A549 treated with DMSO at 1 μM for 4 hours (cell line): ENCODE results near the gene RALGDS. TPM values are rescaled to one million over a fixed set of nuclear protein-coding genes. Genes with fewer than 3 reads are reported as not detected.

Experiments
- total RNA-seq: library from RNA; stranded (reverse); fragments of 200-300 nt; extraction: Qiagen RNA extraction; gene quantifications from 5 replicates; pipeline ENCODE4 v1.2.3, GENCODE V29; 2022; ENCODE audit warnings: low read depth

The RALGDS gene
- total RNA-seq: 24.4 to 27.8 TPM (median 25.1 TPM) in 5 replicates

GRCh38 chr9:133121198-133121914 lies at the start of gene RALGDS:
Gene RALGDS, minus strand, starts transcription at chr9:133121240. Its CDS starts 86 bp downstream, at chr9:133121154.

GRCh38 chr9:133163504-133164172 lies 42.6 kb upstream of the RALGDS start, which contains the start of gene GBGT1:
Gene GBGT1, minus strand, starts transcription at chr9:133163914. Its CDS starts 1,502 bp downstream, at chr9:133162412.

DNA sequence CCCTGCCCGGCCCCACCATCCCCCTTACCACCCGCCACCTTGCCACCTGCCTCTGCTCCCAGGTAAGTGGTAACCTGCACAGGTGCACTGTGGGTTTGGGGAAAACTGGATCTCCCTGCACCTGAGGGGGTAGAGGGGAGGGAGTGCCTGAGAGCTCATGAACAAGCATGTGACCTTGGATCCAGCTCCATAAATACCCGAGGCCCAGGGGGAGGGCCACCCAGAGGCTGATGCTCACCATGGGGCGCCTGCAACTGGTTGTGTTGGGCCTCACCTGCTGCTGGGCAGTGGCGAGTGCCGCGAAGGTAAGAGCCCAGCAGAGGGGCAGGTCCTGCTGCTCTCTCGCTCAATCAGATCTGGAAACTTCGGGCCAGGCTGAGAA lies 59.3 kb downstream of the RALGDS start, which contains the start of gene CEL:
CEL (plus strand) TSS at position 218 of the 382 bp plus-strand sequence; CDS start at position 240, 22 bp downstream.

Other genes with a start within 250 kb of the RALGDS start
- 0.74 to 1.5 TPM (median 0.89 TPM) in 5 replicates for gene AK8, start 243.0 kb downstream of the RALGDS start, total RNA-seq
- 3.8 to 5.2 TPM (median 4.7 TPM) in 5 replicates for gene SPACA9, start 242.3 kb downstream of the RALGDS start, total RNA-seq
- 16.2 to 19.7 TPM (median 17.9 TPM) in 5 replicates for gene TSC1, start 176.6 kb downstream of the RALGDS start, total RNA-seq
- 0.06 to 0.15 TPM (median 0.06 TPM) in 3 of 5 replicates, not detected in the others for gene GFI1B, start 142.5 kb downstream of the RALGDS start, total RNA-seq
- gene GTF3C5, start 90.2 kb downstream of the RALGDS start, total RNA-seq: 63.7 to 72.7 TPM (median 68.3 TPM) in 5 replicates
- 0.38 to 1.0 TPM (median 0.65 TPM) in 5 replicates for gene CEL, start 59.3 kb downstream of the RALGDS start, total RNA-seq
- gene GBGT1, start 42.7 kb upstream of the RALGDS start, total RNA-seq: 1.7 to 3.4 TPM (median 2.4 TPM) in 5 replicates
- not detected in 5 replicates for gene OBP2B, start 88.0 kb upstream of the RALGDS start, total RNA-seq
- gene ABO, start 154.0 kb upstream of the RALGDS start, total RNA-seq: not detected in 5 replicates
- gene SURF6, start 214.9 kb upstream of the RALGDS start, total RNA-seq: 21.9 to 29.2 TPM (median 25.7 TPM) in 5 replicates
- 25.4 to 31.8 TPM (median 30.0 TPM) in 5 replicates for gene MED22, start 226.9 kb upstream of the RALGDS start, total RNA-seq
- gene RPL7A, start 227.0 kb upstream of the RALGDS start, total RNA-seq: 3,238 to 3,462 TPM (median 3,433 TPM) in 5 replicates
- gene SURF1, start 235.2 kb upstream of the RALGDS start, total RNA-seq: 40.7 to 46.1 TPM (median 43.4 TPM) in 5 replicates
- gene SURF2, start 235.3 kb upstream of the RALGDS start, total RNA-seq: 41.1 to 54.3 TPM (median 46.6 TPM) in 5 replicates